HG03571 (cell line): ENCODE results near the gene TDRD12.
"Not testable (repeated sequence)": the region's sequence is repeated elsewhere in the genome, so short reads cannot be mapped to it uniquely, and the experiment has no call there.

Source experiments
- ATAC-seq: cut with Tn5 transposase; IDR thresholded peaks from one replicate; pipeline ENCODE4 v1.9.1; 2021; ENCODE audit not compliant: unreplicated experiment

Gene TDRD12

DNA sequence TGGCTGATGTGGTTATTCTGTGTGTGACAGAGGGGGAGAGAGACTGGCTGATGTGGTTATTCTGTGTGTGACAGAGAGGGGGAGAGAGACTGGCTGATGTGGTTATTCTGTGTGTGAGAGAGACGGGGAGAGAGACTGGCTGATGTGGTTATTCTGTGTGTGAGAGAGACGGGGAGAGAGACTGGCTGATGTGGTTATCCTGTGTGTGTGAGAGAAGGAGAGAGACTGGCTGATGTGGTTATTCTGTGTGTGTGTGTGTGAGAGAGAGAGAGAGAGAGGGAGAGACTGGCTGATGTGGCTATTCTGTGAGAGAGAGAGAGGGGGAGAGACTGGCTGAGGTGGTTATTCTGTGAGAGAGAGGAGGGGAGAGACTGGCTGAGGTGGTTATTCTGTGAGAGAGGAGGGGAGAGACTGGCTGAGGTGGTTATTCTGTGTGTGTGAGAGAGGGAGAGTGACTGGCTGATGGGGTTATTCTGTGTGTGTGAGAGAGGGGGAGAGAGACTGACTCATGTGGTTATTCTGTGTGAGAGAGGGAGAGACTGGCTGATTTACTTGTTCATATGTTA, 27.1 kb downstream of the TDRD12 start:
- ATAC-seq = not testable (repeated sequence)

DNA sequence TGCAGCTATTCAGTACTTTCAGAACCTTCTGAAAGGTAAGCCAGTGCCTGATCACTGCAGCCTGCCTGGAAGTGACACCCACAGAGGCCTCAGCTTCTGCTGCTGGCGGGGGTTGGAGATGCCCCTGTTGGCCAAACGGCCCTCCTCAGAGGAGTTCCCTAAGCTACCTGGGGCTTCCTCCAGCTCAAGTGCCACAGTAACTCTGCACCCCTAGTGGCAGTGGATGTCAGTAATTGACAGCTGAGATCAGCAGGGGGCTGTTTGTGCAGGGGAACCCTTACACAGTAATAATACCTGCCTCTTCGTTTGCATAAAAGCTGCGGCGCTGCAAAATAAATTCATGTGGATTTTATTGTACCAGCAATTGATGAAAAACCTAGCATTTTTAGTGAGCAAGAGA, 28.9 kb downstream of the TDRD12 start:
- no peak for ATAC-seq

DNA sequence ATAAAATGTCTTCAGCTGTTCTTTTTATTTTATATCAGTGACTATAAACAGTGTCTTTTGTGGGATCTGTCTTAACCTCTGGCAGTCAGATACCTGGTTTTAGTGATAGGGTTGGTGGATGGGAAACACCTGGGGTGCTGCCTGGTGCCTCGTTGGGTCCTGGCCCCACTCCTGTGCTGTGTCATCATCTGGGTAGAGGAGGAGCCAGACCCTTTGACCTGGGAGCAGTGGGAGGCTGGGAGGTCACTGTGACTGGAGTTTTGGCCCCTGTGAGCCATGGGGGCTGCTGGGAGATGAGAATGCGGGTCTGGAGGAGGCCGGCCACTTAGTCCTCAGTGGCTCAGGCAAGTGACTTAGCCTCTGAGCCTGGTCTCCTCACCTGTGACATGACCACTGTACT, 29.4 kb downstream of the TDRD12 start:
- ATAC-seq = no peak

DNA sequence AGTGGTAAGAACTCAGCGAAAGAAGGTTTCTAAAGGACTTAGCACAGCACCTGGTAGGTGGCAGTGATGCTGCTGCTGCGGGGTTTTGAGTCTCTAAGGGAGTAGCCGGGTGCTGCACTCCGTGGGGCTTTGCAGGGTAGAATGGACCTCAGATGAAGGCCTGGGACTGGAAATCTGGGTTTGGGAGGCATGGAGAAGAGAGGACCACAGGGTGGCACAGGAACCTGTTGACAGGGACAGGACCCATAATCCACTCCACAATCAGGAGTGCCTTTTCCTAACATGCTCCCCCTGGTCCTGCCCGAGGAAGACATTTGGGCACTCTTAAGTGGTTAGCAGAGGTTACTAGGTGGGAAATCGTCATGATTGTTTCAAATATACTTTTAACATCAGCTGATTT, 29.8 kb downstream of the TDRD12 start:
- no peak for ATAC-seq

- no peak for ATAC-seq
Observed at GRCh38 chr19:32750441-32751055, 31.0 kb downstream of the TDRD12 start.

DNA sequence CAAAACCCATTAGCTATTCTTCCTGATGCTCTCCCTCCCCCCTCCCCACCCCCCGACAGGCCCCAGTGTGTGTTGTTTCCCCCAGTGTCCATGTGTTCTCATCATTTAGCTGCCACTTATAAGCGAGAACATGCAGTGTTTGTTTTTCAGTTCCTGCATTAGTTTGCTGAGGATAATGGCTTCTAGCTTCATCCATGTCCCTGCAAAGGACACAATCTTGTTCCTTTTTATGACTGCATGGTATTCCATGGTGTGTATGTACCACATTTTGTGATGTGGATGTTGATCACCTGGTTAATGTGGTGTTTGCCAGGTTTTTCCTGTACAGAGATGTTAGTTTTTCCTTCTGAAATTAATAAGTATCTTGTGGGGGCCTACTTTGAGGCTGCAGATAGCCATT, 31.5 kb downstream of the TDRD12 start:
- ATAC-seq = no peak

GRCh38 chr19:32757189-32757588, 37.6 kb downstream of the TDRD12 start:
- no peak for ATAC-seq

GRCh38 chr19:32765365-32765764, 45.8 kb downstream of the TDRD12 start:
- not testable (repeated sequence) for ATAC-seq

GRCh38 chr19:32767951-32768679, 48.5 kb downstream of the TDRD12 start:
- no peak for ATAC-seq

DNA sequence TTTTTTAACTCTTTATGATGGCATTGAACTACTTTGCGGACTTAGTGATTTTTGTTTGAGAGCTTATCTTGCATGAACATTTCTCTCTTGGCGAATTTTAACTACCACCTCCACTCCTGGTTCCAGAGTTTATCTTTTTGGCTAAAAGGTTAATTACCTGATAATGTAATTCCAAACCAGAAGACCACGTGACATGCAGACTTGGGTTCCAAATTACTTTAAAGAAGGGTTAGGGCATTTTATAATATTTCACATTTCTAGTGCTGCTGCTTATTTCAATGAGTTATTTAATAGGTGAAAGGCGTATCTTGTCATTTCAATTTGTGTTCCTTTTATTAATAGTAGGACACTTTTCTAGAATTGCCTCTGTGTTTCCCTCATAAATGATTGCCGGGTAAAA, 52.0 kb downstream of the TDRD12 start:
- ATAC-seq = no peak

DNA sequence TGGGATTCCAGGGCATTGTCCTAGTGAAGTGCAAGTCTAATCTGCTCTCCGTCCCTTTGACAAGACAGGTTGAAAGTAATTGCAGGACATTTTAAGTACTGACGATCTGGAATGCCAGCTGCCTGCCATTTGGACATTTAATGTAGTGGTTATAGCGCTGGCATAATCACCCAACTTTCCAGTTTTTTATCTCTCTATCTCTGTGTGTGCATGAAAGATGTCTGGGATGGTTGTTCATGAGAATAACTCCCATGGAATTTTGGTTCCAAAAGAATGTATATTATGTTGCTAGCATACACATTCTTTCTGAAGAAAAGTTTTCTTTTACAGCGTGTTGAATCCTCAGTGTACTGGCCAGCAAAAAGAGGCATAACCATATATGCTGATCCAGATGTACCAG, 53.6 kb downstream of the TDRD12 start:
- no peak for ATAC-seq

DNA sequence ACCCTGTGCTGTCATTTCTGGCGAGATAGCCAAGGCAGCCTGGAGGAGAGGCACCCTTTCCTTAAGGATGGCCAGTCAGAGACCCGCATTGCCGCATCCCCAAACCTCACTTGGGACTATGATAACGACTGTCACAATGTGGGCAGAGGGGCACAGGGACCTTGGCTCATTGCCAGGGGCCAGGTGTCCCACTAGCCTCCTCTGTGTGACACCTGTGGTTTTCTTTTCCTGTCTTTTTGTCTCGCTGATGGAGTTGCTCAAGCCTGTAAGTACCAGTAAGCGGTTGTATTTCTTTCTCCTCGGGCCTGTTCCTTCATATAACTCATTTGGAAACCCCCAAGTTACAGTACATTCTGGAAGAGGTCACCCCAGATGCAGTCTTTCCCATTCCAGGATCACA, 59.5 kb downstream of the TDRD12 start:
- ATAC-seq = no peak

GRCh38 chr19:32781280-32781679, 61.7 kb downstream of the TDRD12 start:
- ATAC-seq = no peak

DNA sequence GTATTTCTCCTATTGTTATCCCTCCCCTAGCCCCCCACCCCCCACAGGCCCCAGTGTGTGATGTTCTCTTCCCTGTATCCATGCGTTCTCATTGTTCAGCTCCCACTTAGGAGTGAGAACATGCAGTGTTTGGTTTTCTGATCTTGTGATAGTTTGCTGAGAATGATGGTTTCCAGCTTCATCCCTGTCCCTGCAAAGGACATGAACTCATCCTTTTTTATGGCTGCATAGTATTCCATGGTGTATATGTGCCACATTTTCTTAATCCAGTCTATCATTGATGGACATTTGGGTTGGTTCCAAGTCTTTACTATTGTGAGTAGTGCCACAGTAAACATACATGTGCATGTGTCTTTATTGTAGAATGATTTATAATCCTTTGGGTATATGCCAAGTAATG, 62.5 kb downstream of the TDRD12 start:
- ATAC-seq = not testable (repeated sequence)

DNA sequence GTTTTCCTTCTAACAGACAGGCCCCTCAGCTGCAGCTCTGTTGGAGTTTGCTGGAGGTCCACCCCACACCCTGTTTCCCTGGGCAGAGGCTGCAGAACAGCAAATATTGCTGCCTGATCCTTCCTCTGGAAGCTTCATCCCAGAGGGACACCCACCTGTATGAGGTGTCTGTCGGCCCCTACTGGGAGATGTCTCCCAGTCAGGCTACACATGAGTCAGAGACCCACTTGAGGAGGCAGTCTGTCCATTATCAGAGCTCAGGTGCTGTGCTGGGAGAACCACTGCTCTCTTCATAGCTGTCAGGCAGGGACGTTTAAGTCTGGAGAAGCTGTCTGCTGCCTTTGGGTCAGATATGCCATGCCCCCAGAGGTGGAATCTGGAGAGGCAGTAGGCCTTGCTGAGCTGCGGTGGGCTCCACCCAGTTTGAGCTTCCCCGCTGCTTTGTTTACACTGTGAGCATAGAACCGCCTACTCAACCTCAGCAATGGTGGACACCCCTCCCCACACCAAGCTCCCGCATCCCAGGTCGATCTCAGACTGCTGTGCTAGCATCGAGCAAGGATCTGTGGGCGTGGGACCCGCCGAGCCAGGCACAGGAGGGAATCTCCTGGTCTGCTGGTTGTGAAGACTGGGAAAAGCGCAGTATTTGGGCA, 67.7 kb downstream of the TDRD12 start:
- not testable (repeated sequence) for ATAC-seq

- ATAC-seq = not testable (repeated sequence)
Observed at GRCh38 chr19:32787895-32788294, 68.3 kb downstream of the TDRD12 start.

DNA sequence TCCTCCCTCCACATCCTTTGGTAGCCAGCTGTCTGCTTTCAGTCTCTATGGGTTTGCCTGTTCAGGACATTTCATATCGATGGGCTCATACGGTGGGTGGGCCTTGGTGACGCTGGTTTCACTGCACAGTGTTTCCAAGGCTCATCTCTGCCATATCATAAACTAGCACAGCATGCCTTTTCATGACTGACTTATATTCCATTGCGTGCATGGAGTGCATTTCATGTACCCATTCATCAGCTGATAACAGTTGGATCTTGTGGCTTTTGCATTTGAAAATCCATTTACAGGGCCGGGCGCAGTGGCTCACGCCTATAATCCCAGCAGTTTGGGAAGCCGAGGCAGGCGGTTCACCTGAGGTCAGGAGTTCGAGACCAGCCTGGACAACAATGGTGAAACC, 69.9 kb downstream of the TDRD12 start:
- ATAC-seq = no peak

DNA sequence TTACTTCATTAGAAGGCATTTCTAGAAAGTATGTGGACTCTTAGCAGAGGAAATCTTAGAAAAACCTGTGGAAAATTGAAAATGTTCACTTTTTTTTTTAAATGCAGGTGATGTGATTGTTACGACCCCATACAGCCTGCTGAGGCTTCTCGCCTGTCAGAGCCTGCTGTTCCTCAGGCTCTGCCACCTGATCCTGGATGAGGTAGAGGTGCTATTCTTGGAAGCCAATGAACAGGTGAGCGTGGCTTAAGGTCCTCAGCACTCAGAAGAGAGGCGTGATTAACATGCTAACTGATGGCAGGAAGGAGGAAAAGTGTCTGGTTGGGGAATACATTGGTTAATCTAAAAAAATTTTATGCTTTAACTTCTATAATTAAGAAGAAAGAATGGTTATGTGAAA, 78.6 kb downstream of the TDRD12 start:
- no peak for ATAC-seq

DNA sequence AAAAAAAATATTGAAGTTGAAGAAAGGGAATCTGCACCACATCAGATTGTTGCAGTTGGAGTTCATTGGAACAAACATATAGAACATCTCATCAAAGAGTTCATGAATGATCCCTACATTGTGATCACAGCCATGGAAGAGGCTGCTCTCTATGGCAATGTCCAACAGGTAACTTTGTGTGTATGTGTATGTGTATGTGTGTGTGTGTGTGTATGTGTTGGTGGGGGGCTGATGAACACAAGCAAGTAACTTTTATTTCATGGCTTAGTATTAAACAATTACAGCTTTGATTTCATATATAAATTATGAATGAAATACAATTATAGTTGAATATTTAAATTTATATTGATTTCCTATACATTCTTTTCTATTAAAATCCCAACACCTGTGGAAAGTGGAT, 80.6 kb downstream of the TDRD12 start:
- ATAC-seq = no peak

- no peak for ATAC-seq
Observed at GRCh38 chr19:32800754-32801153, 81.2 kb downstream of the TDRD12 start.

DNA sequence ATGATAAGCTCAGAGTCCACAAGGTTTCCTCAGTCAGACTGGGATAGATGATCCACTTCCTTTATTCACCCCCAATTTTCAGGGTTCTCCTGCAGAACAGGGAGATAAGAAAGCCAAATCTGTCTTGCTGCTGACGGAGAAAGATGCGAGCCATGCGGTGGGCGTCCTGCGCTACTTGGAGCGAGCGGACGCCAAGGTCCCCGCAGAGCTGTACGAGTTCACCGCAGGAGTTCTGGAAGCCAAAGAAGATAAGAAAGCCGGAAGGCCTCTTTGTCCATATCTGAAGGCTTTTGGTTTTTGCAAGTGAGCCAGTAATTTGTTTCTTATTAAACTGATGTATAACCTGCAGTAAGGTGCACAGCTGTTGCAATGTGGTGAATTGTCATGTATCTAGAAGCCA, 83.3 kb downstream of the TDRD12 start:
- ATAC-seq = no peak

DNA sequence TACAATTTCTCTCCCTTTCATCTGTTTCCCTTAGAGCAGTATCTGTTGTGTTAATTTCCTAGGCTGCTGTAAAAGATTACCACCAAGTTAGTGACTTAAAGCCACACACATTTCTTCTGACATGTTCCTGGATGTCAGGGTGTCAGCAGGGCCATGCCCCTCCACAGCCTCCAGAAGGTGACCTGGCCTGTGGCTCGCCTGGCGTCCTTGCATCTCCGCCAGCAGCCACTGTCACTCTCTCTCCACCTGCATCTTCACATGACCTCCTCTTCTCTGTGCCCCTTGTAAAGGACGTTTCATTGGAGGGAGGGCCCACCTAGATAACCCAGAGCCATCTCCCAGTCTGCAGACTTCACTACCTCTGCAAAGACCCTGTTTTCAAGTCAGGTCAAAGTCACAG, 88.7 kb downstream of the TDRD12 start:
- ATAC-seq = no peak
